Caco-2 (cell line): Measurements from ENCODE around the gene ERN2. TPM values are rescaled to one million over a fixed set of nuclear protein-coding genes. Genes with fewer than 3 reads are reported as not detected.

Experiments
- BruUV-seq: library from RNA; stranded (reverse); fragments of 400-500 nt; replicated peaks from 2 replicates; lab custom pipeline; 2021; lab: Mats Ljungman, UMichigan
- CTCF ChIA-PET: fragments of 300-600 bp; sonication (Branson Sonifier 250); formaldehyde crosslinking; loops from one replicate; lab custom pipeline; 2022; ENCODE audit warnings: antibody characterized with exemption; lab: Charles Lee
- POLR2A ChIA-PET: fragments of 300-600 bp; sonication (Branson Sonifier 250); formaldehyde crosslinking; loops from one replicate; lab custom pipeline; 2022; ENCODE audit warnings: antibody characterized with exemption; lab: Charles Lee
- DNase-seq, 2 experiments: peaks; one replicate each; pipeline versions ENCODE4 v3.0.0 to v3.0.0-alpha.2; 2020 to 2022
- H3K27me3 ChIP-seq: replicated peaks from 2 replicates; pipeline ENCODE4 v1.6.0; 2011; ENCODE audit warnings: low read length; ENCODE audit not compliant: control insufficient read depth, insufficient read depth
- H3K36me3 ChIP-seq: 2 replicates; pipeline ENCODE4 v1.5.1; 2011; ENCODE audit warnings: low read length; ENCODE audit not compliant: control insufficient read depth, insufficient read depth
- H3K4me1 ChIP-seq: fragments of 250-450 bp; sonication (Bioruptor Pico); 2 replicates; pipeline ENCODE4 v1.5.1; 2020; ENCODE audit warnings: mild to moderate bottlenecking
- H3K4me3 ChIP-seq: 2 replicates; pipeline ENCODE4 v1.5.1; 2011; ENCODE audit warnings: low read depth, mild to moderate bottlenecking, control low read depth, low read length
- H3K9me3 ChIP-seq: fragments of 250-450 bp; sonication (Bioruptor Pico); 2 replicates; pipeline ENCODE4 v1.5.1; 2020; ENCODE audit warnings: mild to moderate bottlenecking, moderate library complexity
- H3K27ac Mint-ChIP-seq: one replicate; pipeline ENCODE4 v1.8.0; 2022; ENCODE audit warnings: mixed read lengths; ENCODE audit not compliant: unreplicated experiment
- H3K27me3 Mint-ChIP-seq: one replicate; pipeline ENCODE4 v1.8.0; 2022; ENCODE audit warnings: mixed read lengths; ENCODE audit not compliant: insufficient read depth, unreplicated experiment
- H3K36me3 Mint-ChIP-seq: one replicate; pipeline ENCODE4 v1.8.0; 2022; ENCODE audit warnings: mild to moderate bottlenecking, mixed read lengths; ENCODE audit not compliant: insufficient read depth, unreplicated experiment
- H3K4me1 Mint-ChIP-seq: one replicate; pipeline ENCODE4 v1.8.0; 2022; ENCODE audit warnings: low read depth, mixed read lengths; ENCODE audit not compliant: unreplicated experiment
- H3K4me3 Mint-ChIP-seq: one replicate; pipeline ENCODE4 v1.8.0; 2022; ENCODE audit warnings: mild to moderate bottlenecking, moderate library complexity, mixed read lengths; ENCODE audit not compliant: unreplicated experiment
- H3K9me3 Mint-ChIP-seq: one replicate; pipeline ENCODE4 v1.8.0; 2022; ENCODE audit warnings: mixed read lengths; ENCODE audit not compliant: unreplicated experiment
- intact Hi-C: fragments of 100-400 bp; cut with micrococcal nuclease; formaldehyde crosslinking; loops from one replicate; pipeline ENCODE4 v1.10.0; 2022; ENCODE audit not compliant: unreplicated experiment
- total RNA-seq: library from RNA; stranded (reverse); gene quantifications from 2 replicates; pipeline ENCODE4 v1.2.3, GENCODE V29; 2022
- TF ChIP-seq, protein P1 (sequence below), 2 experiments: fragments of 200-600 bp in 1 of 2; IDR thresholded peaks; 1 replicate in 1 of 2; 2 replicates in 1 of 2; pipeline versions ENCODE4 v1.5.1 to v1.8.0; 2011 to 2022; ENCODE audit warnings: antibody characterized with exemption in 1 of 2, control low read depth in 1 of 2, inconsistent platforms in 1 of 2, low read depth in 1 of 2, low read length in 1 of 2, mild to moderate bottlenecking in 1 of 2, moderate library complexity in 1 of 2; ENCODE audit not compliant: insufficient read depth in 1 of 2, severe bottlenecking in 1 of 2, unreplicated experiment in 1 of 2

Gene ERN2
- total RNA-seq, 1 experiment from 2014 or later: not detected

GRCh38 chr16:23710008-23710407 lies 3.0 kb downstream of the ERN2 start:
- peaks cover 9% of the 10 kb centered on the region for H3K9me3 Mint-ChIP-seq
- H3K36me3 Mint-ChIP-seq: no peaks in the 10 kb centered on the region
- Histone ChIP-seq H3K36me3 (no peaks in the 10 kb centered on the region), H3K4me1 (no peaks in the 10 kb centered on the region), H3K9me3 (peaks cover 5% of the 10 kb centered on the region; the same call in 1 of the 2 replicates), H3K4me3 (no peak overlapping the region), H3K27me3 (no peaks in the 10 kb centered on the region)
- no peak for DNase-seq
- TF ChIP-seq, protein P1, sequence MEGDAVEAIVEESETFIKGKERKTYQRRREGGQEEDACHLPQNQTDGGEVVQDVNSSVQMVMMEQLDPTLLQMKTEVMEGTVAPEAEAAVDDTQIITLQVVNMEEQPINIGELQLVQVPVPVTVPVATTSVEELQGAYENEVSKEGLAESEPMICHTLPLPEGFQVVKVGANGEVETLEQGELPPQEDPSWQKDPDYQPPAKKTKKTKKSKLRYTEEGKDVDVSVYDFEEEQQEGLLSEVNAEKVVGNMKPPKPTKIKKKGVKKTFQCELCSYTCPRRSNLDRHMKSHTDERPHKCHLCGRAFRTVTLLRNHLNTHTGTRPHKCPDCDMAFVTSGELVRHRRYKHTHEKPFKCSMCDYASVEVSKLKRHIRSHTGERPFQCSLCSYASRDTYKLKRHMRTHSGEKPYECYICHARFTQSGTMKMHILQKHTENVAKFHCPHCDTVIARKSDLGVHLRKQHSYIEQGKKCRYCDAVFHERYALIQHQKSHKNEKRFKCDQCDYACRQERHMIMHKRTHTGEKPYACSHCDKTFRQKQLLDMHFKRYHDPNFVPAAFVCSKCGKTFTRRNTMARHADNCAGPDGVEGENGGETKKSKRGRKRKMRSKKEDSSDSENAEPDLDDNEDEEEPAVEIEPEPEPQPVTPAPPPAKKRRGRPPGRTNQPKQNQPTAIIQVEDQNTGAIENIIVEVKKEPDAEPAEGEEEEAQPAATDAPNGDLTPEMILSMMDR (IDR thresholded peaks at IDR 0.05; ENCODE audit: insufficient read depth in 1 of 2, low read depth in 1 of 2, low read length in 1 of 2, severe bottlenecking in 1 of 2, unreplicated experiment in 1 of 2): no peak
- ChIA-PET CTCF (no interaction called here), POLR2A (no interaction called here)
- no peak overlapping the region for H3K27ac Mint-ChIP-seq
- intact Hi-C loops: no loop called here
- no TSS peak for BruUV-seq
- peaks cover 5% of the 10 kb centered on the region for H3K27me3 Mint-ChIP-seq
- H3K4me1 Mint-ChIP-seq: no peaks in the 10 kb centered on the region
- H3K4me3 Mint-ChIP-seq: no peak overlapping the region

DNA sequence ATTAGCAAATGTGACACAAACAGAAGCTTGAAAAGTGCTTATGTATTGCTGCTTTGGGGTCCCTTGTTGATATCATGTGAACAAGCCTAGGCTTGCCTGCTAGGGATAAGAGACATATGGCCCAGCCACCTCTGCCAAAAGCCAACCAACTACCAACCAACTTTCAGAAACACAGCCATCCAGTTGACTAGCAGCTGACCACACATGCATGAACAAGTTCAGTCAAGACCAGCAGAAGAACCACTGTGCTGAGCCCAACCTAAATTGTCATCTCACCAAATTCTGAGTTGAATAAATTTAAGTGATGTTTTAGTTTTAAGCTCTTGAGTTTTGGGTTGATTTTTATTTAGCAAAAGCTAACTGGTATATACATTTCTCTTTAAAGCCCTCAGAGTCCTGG lies 3.5 kb downstream of the ERN2 start:
- Mint-ChIP-seq H3K9me3 (peaks cover 9% of the 10 kb centered on the region), H3K4me3 (no peak overlapping the region), H3K27ac (no peak overlapping the region), H3K36me3 (no peaks in the 10 kb centered on the region), H3K4me1 (no peaks in the 10 kb centered on the region), H3K27me3 (peaks cover 2% of the 10 kb centered on the region)
- TF ChIP-seq, protein P1 (IDR thresholded peaks at IDR 0.05; ENCODE audit: insufficient read depth in 1 of 2, low read depth in 1 of 2, low read length in 1 of 2, severe bottlenecking in 1 of 2, unreplicated experiment in 1 of 2): no peak
- Histone ChIP-seq H3K4me1 (no peaks in the 10 kb centered on the region), H3K27me3 (no peaks in the 10 kb centered on the region), H3K9me3 (peaks cover 5% of the 10 kb centered on the region; the same call in 1 of the 2 replicates), H3K36me3 (no peaks in the 10 kb centered on the region), H3K4me3 (no peak overlapping the region)
- DNase-seq: no peak
- intact Hi-C loops: no loop called here
- CTCF ChIA-PET: no interaction called here
- POLR2A ChIA-PET: no interaction called here
- BruUV-seq: no TSS peak

GRCh38 chr16:23706439-23706838 lies 6.6 kb downstream of the ERN2 start:
- H3K4me3 Mint-ChIP-seq: no peak overlapping the region
- Histone ChIP-seq H3K9me3 (peaks cover 5% of the 10 kb centered on the region; the same call in 1 of the 2 replicates), H3K27me3 (no peaks in the 10 kb centered on the region), H3K4me1 (no peaks in the 10 kb centered on the region), H3K4me3 (no peak overlapping the region), H3K36me3 (no peaks in the 10 kb centered on the region)
- no TSS peak for BruUV-seq
- intact Hi-C loops: no loop called here
- H3K27ac Mint-ChIP-seq: no peak overlapping the region
- no peaks in the 10 kb centered on the region for H3K36me3 Mint-ChIP-seq
- no peaks in the 10 kb centered on the region for H3K27me3 Mint-ChIP-seq
- CTCF ChIA-PET: no interaction called here
- POLR2A ChIA-PET: no interaction called here
- peaks cover 23% of the 10 kb centered on the region for H3K9me3 Mint-ChIP-seq
- no peaks in the 10 kb centered on the region for H3K4me1 Mint-ChIP-seq
- TF ChIP-seq, protein P1 (IDR thresholded peaks at IDR 0.05; ENCODE audit: insufficient read depth in 1 of 2, low read depth in 1 of 2, low read length in 1 of 2, severe bottlenecking in 1 of 2, unreplicated experiment in 1 of 2): no peak
- no peak for DNase-seq
